AG04449 (cell line): ENCODE measurements around the gene HBS1L.

Source experiments
- CTCF ChIA-PET: fragments of 350-600 bp; formaldehyde crosslinking; extraction: SDS; loops from one replicate; lab custom pipeline; 2021; ENCODE audit warnings: antibody characterized with exemption; lab: Yijun Ruan, JAX
- POLR2A ChIA-PET: fragments of 400-600, 350-600 bp; formaldehyde crosslinking; extraction: SDS; loops from one replicate; lab custom pipeline; 2020; ENCODE audit warnings: antibody characterized with exemption, inconsistent platforms; lab: Yijun Ruan, JAX
- DNase-seq: peaks from one replicate; pipeline ENCODE4 v3.0.0-alpha.2; 2010; ENCODE audit warnings: low read depth, low spot score
- H3K4me3 ChIP-seq: 2 replicates; pipeline ENCODE4 v1.5.1; 2011; ENCODE audit warnings: low read depth, mild to moderate bottlenecking, control low read depth, low read length
- TF ChIP-seq, protein P1 (sequence below): IDR thresholded peaks from one replicate; pipeline ENCODE4 v1.5.1; 2011; ENCODE audit warnings: mild to moderate bottlenecking, moderate library complexity, low read length, control low read depth, inconsistent platforms; ENCODE audit not compliant: insufficient read depth; ENCODE audit errors: missing control alignments

Gene HBS1L

GRCh38 chr6:135018052-135018451 is 36.6 kb downstream of the HBS1L start:
- CTCF ChIA-PET = no interaction called here
- POLR2A ChIA-PET = no interaction called here
- TF ChIP-seq, protein P1, sequence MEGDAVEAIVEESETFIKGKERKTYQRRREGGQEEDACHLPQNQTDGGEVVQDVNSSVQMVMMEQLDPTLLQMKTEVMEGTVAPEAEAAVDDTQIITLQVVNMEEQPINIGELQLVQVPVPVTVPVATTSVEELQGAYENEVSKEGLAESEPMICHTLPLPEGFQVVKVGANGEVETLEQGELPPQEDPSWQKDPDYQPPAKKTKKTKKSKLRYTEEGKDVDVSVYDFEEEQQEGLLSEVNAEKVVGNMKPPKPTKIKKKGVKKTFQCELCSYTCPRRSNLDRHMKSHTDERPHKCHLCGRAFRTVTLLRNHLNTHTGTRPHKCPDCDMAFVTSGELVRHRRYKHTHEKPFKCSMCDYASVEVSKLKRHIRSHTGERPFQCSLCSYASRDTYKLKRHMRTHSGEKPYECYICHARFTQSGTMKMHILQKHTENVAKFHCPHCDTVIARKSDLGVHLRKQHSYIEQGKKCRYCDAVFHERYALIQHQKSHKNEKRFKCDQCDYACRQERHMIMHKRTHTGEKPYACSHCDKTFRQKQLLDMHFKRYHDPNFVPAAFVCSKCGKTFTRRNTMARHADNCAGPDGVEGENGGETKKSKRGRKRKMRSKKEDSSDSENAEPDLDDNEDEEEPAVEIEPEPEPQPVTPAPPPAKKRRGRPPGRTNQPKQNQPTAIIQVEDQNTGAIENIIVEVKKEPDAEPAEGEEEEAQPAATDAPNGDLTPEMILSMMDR = no peak
- no peak for DNase-seq
- no peak overlapping the region for H3K4me3 ChIP-seq

GRCh38 chr6:135014353-135014832 is 40.2 kb downstream of the HBS1L start:
- no peak overlapping the region for H3K4me3 ChIP-seq
- no peak for DNase-seq
- CTCF ChIA-PET = no interaction called here
- POLR2A ChIA-PET = no interaction called here
- TF ChIP-seq, protein P1 = no peak

- no peak overlapping the region for H3K4me3 ChIP-seq
- CTCF ChIA-PET = interaction anchor here (0.6 kb wide), 1 partner anchor 10 kb away, joined by 3 read pairs; no protein-coding TSS in a partner anchor
- POLR2A ChIA-PET = no interaction called here
Observed at GRCh38 chr6:135013211-135013610, 41.4 kb downstream of the HBS1L start.

DNA sequence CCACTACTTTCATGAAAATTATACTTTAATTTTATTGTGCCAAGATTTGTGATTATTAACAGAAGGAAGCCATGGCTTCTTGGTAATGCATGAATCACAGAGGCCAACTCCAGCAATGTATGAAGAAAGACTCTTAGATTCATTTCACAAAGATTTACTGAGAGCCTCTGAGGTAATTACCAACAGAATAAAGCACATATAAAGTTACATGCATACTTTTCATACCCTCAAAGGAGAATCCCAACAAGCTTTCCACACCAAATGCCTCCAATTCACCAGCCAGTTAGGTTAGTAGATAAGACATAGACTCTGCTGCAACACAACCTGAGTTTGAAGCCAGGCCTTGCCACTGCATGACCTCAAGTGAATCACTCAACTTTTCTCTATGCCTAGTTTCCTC is 41.9 kb downstream of the HBS1L start:
- H3K4me3 ChIP-seq = no peak overlapping the region
- TF ChIP-seq, protein P1 = no peak
- POLR2A ChIA-PET = no interaction called here
- CTCF ChIA-PET = no interaction called here
- DNase-seq = peak; percentile 71

More at GRCh38 chr6:135013211-135013610, 41.4 kb downstream of the HBS1L start:
- TF ChIP-seq, protein P1 = no peak
- no peak for DNase-seq

DNA sequence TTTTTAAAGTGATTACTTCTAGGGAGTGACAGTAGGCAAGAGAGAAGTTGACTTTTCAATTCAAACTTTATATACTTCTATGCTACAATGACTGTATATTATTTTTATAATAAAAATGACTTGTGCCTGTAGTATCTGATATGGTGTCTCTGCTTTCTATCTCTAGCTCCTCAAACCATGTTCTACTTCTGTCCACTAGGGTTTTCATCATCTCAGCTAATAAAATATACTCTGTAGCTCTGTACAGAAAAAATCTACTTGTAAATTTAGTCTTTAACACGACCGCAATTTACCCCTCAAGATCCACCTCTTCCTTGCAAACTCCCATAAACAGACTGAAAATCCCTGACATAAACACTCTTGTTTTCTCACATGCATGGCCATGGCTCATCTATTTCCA is 42.3 kb downstream of the HBS1L start:
- TF ChIP-seq, protein P1 = no peak
- DNase-seq = no peak
- ChIA-PET POLR2A (no interaction called here), CTCF (no interaction called here)
- no peak overlapping the region for H3K4me3 ChIP-seq

GRCh38 chr6:135008941-135009290 is 45.7 kb downstream of the HBS1L start:
- POLR2A ChIA-PET = no interaction called here
- H3K4me3 ChIP-seq = no peak overlapping the region
- no peak for DNase-seq
- CTCF ChIA-PET = interaction anchor here (1.6 to 2.3 kb wide), 2 partner anchors 10 to 853 kb away, joined by 4 to 13 read pairs; no protein-coding TSS in a partner anchor
- TF ChIP-seq, protein P1 = no peak
